IPS-18a (cell line): Measurements from ENCODE around the gene PRDM16.

Source experiments
- H3K27ac ChIP-seq: one replicate; pipeline ENCODE4 v1.5.1; 2013; ENCODE audit warnings: low read length
- H3K27me3 ChIP-seq: one replicate; pipeline ENCODE4 v1.6.1; 2013; ENCODE audit warnings: mild to moderate bottlenecking, low read length; ENCODE audit not compliant: control insufficient read depth, insufficient read depth
- H3K36me3 ChIP-seq: one replicate; pipeline ENCODE4 v1.6.1; 2013; ENCODE audit warnings: low read depth, low read length; ENCODE audit not compliant: control insufficient read depth
- H3K4me1 ChIP-seq: one replicate; pipeline ENCODE4 v1.6.1; 2013; ENCODE audit warnings: low read depth, low read length; ENCODE audit not compliant: control insufficient read depth
- H3K4me3 ChIP-seq: one replicate; pipeline ENCODE4 v1.5.1; 2013; ENCODE audit warnings: low read length
- H3K9ac ChIP-seq: one replicate; pipeline ENCODE4 v1.6.1; 2013; ENCODE audit warnings: mild to moderate bottlenecking, low read length, moderate library complexity
- H3K9me3 ChIP-seq: one replicate; pipeline ENCODE4 v1.6.1; 2013; ENCODE audit warnings: low read depth, low read length; ENCODE audit not compliant: control insufficient read depth

PRDM16 gene

DNA sequence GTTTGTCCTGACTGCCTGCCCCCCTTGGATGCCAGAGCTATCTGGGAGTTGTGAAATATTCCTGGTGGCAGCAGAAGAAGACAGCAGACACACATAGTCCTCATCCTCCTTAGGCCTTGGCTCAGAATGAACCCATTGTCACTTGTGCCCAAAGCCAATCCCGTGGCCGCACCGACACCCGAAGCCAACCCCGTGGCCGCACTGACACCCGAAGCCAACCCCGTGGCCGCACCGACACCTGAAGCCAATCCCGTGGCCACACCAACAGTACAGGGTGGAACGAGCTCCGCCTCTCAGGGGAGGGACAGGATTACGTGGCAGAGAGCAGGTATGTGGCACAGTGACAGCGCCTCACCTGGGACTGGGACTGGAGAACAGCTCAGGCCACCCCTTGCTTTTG lies 186.7 kb downstream of the PRDM16 start:
- H3K4me1 ChIP-seq = no peaks in the 10 kb centered on the region
- no peaks in the 10 kb centered on the region for H3K9me3 ChIP-seq
- H3K4me3 ChIP-seq = no peak overlapping the region
- no peak overlapping the region for H3K9ac ChIP-seq
- no peak overlapping the region for H3K27ac ChIP-seq
- no peaks in the 10 kb centered on the region for H3K27me3 ChIP-seq
- no peaks in the 10 kb centered on the region for H3K36me3 ChIP-seq

DNA sequence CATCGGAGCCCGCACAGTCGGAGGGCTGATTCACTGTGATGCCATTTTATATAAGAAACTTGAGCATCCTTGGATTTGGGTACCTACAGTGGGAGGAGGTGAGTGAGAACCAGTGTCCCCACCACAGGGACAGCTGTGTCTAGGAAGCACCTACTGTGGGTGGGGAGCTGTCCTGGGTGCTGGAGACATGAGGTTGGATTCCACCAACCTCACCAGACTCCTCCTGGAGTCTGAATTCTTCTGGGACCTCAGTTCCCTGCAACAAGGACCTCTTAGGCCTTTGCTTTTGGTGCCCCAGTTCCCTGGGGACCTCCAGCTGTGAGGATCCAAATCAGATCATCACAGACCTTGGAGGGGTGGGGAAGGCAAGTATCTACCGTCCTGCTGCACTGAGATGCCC lies 188.8 kb downstream of the PRDM16 start:
- H3K9me3 ChIP-seq = no peaks in the 10 kb centered on the region
- no peaks in the 10 kb centered on the region for H3K27me3 ChIP-seq
- H3K36me3 ChIP-seq = no peaks in the 10 kb centered on the region
- no peak overlapping the region for H3K27ac ChIP-seq
- no peak overlapping the region for H3K9ac ChIP-seq
- no peak overlapping the region for H3K4me3 ChIP-seq
- no peaks in the 10 kb centered on the region for H3K4me1 ChIP-seq

GRCh38 chr1:3258386-3259003 lies 189.5 kb downstream of the PRDM16 start:
- Histone ChIP-seq H3K27ac (no peak overlapping the region), H3K4me1 (no peaks in the 10 kb centered on the region), H3K9ac (no peak overlapping the region), H3K9me3 (no peaks in the 10 kb centered on the region), H3K36me3 (no peaks in the 10 kb centered on the region), H3K4me3 (no peak overlapping the region), H3K27me3 (no peaks in the 10 kb centered on the region)

- H3K4me3 ChIP-seq = no peak overlapping the region
- H3K27ac ChIP-seq = no peak overlapping the region
- H3K36me3 ChIP-seq = no peaks in the 10 kb centered on the region
- no peaks in the 10 kb centered on the region for H3K9me3 ChIP-seq
- H3K9ac ChIP-seq = no peak overlapping the region
- H3K4me1 ChIP-seq = no peaks in the 10 kb centered on the region
- H3K27me3 ChIP-seq = no peaks in the 10 kb centered on the region
Measured at GRCh38 chr1:3259020-3259419, 190.0 kb downstream of the PRDM16 start.

GRCh38 chr1:3261007-3261968 lies 192.3 kb downstream of the PRDM16 start:
- H3K4me3 ChIP-seq = no peak overlapping the region
- H3K9ac ChIP-seq = no peak overlapping the region
- no peak overlapping the region for H3K27ac ChIP-seq
- H3K9me3 ChIP-seq = no peaks in the 10 kb centered on the region
- H3K36me3 ChIP-seq = no peaks in the 10 kb centered on the region
- H3K4me1 ChIP-seq = no peaks in the 10 kb centered on the region
- no peaks in the 10 kb centered on the region for H3K27me3 ChIP-seq

- Histone ChIP-seq H3K27me3 (no peaks in the 10 kb centered on the region), H3K9ac (no peak overlapping the region), H3K4me3 (no peak overlapping the region), H3K36me3 (no peaks in the 10 kb centered on the region), H3K4me1 (no peaks in the 10 kb centered on the region), H3K27ac (no peak overlapping the region), H3K9me3 (no peaks in the 10 kb centered on the region)
Measured at GRCh38 chr1:3261969-3262579, 193.1 kb downstream of the PRDM16 start.

DNA sequence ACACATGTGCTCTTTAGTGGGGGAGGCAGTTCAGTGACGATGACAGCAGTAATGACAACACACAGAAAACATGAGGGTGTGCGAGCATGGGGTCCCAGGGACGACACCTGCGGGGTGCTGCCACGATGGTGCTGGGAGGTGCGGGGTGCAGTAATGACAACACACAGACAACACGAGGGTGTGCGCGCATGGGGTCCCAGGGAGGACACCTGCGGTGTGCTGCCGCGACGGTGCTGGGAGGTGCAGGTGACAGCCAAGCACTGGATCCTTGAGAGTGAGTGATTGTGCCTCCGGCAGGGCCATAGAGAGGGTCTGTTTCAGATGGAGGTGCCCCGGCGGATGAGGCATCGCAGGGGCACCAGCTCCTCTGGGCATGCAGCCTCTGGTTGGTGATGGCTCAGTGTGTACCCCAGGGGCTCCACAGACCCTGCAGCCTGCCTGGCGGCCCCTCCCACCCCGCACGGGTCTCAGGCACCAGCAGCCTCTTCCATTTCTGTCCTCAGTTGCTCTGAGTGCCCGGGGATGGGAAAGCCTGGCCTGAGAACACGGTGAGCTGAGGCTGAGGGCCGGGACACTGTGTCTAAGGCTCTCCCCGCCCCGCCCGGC lies 193.8 kb downstream of the PRDM16 start:
- Histone ChIP-seq H3K27ac (no peak overlapping the region), H3K9ac (no peak overlapping the region), H3K4me1 (no peaks in the 10 kb centered on the region), H3K9me3 (no peaks in the 10 kb centered on the region), H3K4me3 (no peak overlapping the region), H3K27me3 (no peaks in the 10 kb centered on the region), H3K36me3 (no peaks in the 10 kb centered on the region)

GRCh38 chr1:3263790-3264189 lies 194.8 kb downstream of the PRDM16 start:
- H3K27me3 ChIP-seq = no peaks in the 10 kb centered on the region
- no peaks in the 10 kb centered on the region for H3K9me3 ChIP-seq
- H3K36me3 ChIP-seq = no peaks in the 10 kb centered on the region
- H3K4me3 ChIP-seq = no peak overlapping the region
- H3K27ac ChIP-seq = no peak overlapping the region
- no peaks in the 10 kb centered on the region for H3K4me1 ChIP-seq
- H3K9ac ChIP-seq = no peak overlapping the region

DNA sequence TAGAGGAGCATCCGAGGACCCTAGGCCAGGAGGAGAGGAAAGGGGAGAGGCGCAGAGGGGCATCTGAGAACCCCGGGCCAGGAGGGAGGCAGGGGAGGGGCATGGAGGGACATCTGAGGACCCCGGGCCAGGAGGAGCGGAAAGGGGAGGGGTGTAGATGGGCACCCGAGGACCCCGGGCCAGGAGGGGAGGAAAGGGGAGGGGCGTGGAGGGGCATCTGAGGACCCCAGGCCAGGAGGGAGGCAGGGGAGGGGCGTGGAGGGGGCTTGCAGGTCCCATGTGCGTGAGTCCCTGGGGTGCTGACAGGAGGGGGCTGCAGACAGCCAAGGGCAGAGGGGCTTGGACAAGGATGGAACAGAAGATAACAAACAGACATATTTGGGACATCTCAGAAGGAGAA lies 195.5 kb downstream of the PRDM16 start:
- Histone ChIP-seq H3K27ac (no peak overlapping the region), H3K36me3 (no peaks in the 10 kb centered on the region), H3K4me1 (no peaks in the 10 kb centered on the region), H3K9ac (no peak overlapping the region), H3K27me3 (no peaks in the 10 kb centered on the region), H3K4me3 (no peak overlapping the region), H3K9me3 (no peaks in the 10 kb centered on the region)

- Histone ChIP-seq H3K9me3 (no peaks in the 10 kb centered on the region), H3K9ac (no peak overlapping the region), H3K4me3 (no peak overlapping the region), H3K27me3 (no peaks in the 10 kb centered on the region), H3K36me3 (no peaks in the 10 kb centered on the region), H3K27ac (no peak overlapping the region), H3K4me1 (no peaks in the 10 kb centered on the region)
Measured at GRCh38 chr1:3265835-3266805, 197.1 kb downstream of the PRDM16 start.
